Ovary (tissue), 9 donors: ENCODE data around the gene IMPA2. TPM values are rescaled to one million over a fixed set of nuclear protein-coding genes. Genes with fewer than 3 reads are reported as not detected.
"Not testable (repeated sequence)": the region's sequence is repeated elsewhere in the genome, so short reads cannot be mapped to it uniquely, and the experiment has no call there.

Source experiments
- DNase-seq, 5 donors: peaks; one replicate each; pipeline ENCODE4 v3.0.0-alpha.2; 2019 to 2020
- H3K27ac ChIP-seq, 2 donors: fragments of 200-600 bp; one replicate each; pipeline versions ENCODE4 v1.5.1 to v1.8.0; 2019 to 2022
- H3K27me3 ChIP-seq: fragments of 200-600 bp; one replicate; pipeline ENCODE4 v1.8.0; 2022
- H3K36me3 ChIP-seq: fragments of 200-600 bp; sonication (generic); one replicate; pipeline ENCODE4 v1.5.1; 2019
- H3K4me1 ChIP-seq: one replicate; pipeline ENCODE4 v1.8.1; 2013; ENCODE audit warnings: mild to moderate bottlenecking, moderate library complexity; ENCODE audit not compliant: insufficient read depth
- H3K4me3 ChIP-seq: fragments of 200-600 bp; sonication (generic); one replicate; pipeline ENCODE4 v1.5.1; 2017
- H3K9me3 ChIP-seq, 2 donors: fragments of 200-600 bp in 1 of 2; sonication (generic) in 1 of 2; one replicate each; pipeline versions ENCODE4 v1.5.1 to v1.8.1; 2013 to 2019; ENCODE audit warnings: mild to moderate bottlenecking in 1 of 2, moderate library complexity in 1 of 2
- CTCF ChIP-seq, 3 donors: fragments of 450-650 bp in 2 of 3; fragments of 200-600 bp in 1 of 3; IDR thresholded peaks; one replicate each; pipeline versions ENCODE4 v1.5.1 to v1.8.0; 2016 to 2022; ENCODE audit warnings: antibody characterized with exemption in 3 of 3, mild to moderate bottlenecking in 1 of 3
- EP300 ChIP-seq: sonication (generic); formaldehyde crosslinking; IDR thresholded peaks from one replicate; pipeline ENCODE4 v1.6.1; 2017; ENCODE audit warnings: antibody characterized with exemption
- POLR2A ChIP-seq: fragments of 450-650 bp; IDR thresholded peaks from one replicate; pipeline ENCODE4 v1.6.1; 2017; ENCODE audit warnings: antibody characterized with exemption, mild to moderate bottlenecking, moderate library complexity
- WGBS, 3 donors: extraction: QIAGEN DNeasy Blood & Tissue Kit in 1 of 3; methylation state at CpG; one replicate each; pipeline versions ENCODE4 v1.1.5 to v1.1.7; 2013 to 2017; 5-methylcytosine and 5-hydroxymethylcytosine counted together
- intact Hi-C, 4 donors: fragments of 100-400 bp; cut with DNase I; formaldehyde crosslinking; loops; one replicate each; pipeline versions ENCODE4 v1.11.0 to v1.15.1; 2022 to 2023
- polyA plus RNA-seq, 2 donors: library from polyadenylated mRNA; stranded (reverse); fragments of 200-250 nt in 1 of 2; fragments of 350-450 nt in 1 of 2; fragmentation: Illumina TruSeq in 1 of 2; extraction: RNeasy Lipid Tissue Mini Kit (QIAGEN cat#74804) in 1 of 2; gene quantifications; one replicate each; pipeline ENCODE4 v1.2.3, GENCODE V29; 2013 to 2014
- total RNA-seq, 7 donors: library from RNA; depleted of rRNA in 2 of 7; stranded (reverse); fragments of >200 nt in 2 of 7; fragmentation: NEBNext Ultra II Directional in 3 of 7; extraction: Animal tissue kit (Norgen Biotek cat#: 25700) in 3 of 7; gene quantifications; one replicate each; pipeline versions ENCODE4 v1.1.0 to v1.2.4, GENCODE V29; 2016 to 2023
- donor health status: DM: no; HTN: no; CAD: no; lungs with moderate emphysema.
- donor health status: DM: no; HTN: no; CAD: no.
- donor health status: Bipolar disorder and iron deficiency.
- donor health status: DM: yes; HTN: yes; CAD: no.
- donor health status: DM: no; HTN: no; CAD: no.
- donor health status: DM: yes; HTN: yes; CAD: no.

IMPA2 gene
- total and polyA plus RNA-seq, 9 donors = 15.4 to 33.5 (median 21.1) TPM

DNA sequence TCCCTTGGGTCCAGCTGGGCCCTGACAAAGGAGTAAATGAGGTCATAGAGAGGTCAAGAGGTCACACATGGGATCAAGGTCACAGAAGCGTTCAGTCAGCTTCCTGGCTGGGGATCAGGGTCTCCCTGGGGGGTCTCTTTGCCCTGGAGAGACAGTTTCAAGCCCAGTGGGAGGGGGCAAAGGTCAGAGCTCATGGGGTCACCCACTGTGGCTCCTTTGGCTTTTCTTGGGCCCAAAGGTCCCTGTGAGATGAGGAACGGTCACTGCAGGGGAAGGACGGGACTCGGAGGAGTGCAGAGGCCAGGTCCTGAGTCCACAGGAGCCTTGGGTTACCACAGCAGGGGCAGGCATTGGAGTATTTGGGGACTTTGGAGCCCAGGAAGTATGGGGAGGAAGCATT is 81.7 kb downstream of the IMPA2 start:
- no peak overlapping the region for H3K4me3 ChIP-seq
- intact Hi-C loops = no loop called here
- TF ChIP-seq POLR2A = no peak
- TF ChIP-seq CTCF (IDR thresholded peaks at IDR 0.05) = no peak
- TF ChIP-seq EP300 = no peak
- 48 to 88% (median 69%) methylated on average over 4 of the region's 4 CpGs for WGBS, 3 donors
- H3K9me3 ChIP-seq = no peaks in the 10 kb centered on the region
- H3K4me1 ChIP-seq = no peaks in the 10 kb centered on the region
- no peak overlapping the region for H3K27ac ChIP-seq
- no peaks in the 10 kb centered on the region for H3K27me3 ChIP-seq
- no peaks in the 10 kb centered on the region for H3K36me3 ChIP-seq
- DNase-seq = peak in 1 of 5 donors; percentile 7

GRCh38 chr18:12064086-12064763 is 82.9 kb downstream of the IMPA2 start:
- 90 to 95% (median 90%) methylated on average over 6 to 7 of the region's 7 CpGs for WGBS, 3 donors
- intact Hi-C loops = no loop called here
- no peaks in the 10 kb centered on the region for H3K9me3 ChIP-seq
- no peak for TF ChIP-seq EP300
- no peaks in the 10 kb centered on the region for H3K4me1 ChIP-seq
- H3K4me3 ChIP-seq = no peak overlapping the region
- H3K27me3 ChIP-seq = no peaks in the 10 kb centered on the region
- H3K27ac ChIP-seq = no peak overlapping the region
- H3K36me3 ChIP-seq = no peaks in the 10 kb centered on the region
- no peak for DNase-seq

DNA sequence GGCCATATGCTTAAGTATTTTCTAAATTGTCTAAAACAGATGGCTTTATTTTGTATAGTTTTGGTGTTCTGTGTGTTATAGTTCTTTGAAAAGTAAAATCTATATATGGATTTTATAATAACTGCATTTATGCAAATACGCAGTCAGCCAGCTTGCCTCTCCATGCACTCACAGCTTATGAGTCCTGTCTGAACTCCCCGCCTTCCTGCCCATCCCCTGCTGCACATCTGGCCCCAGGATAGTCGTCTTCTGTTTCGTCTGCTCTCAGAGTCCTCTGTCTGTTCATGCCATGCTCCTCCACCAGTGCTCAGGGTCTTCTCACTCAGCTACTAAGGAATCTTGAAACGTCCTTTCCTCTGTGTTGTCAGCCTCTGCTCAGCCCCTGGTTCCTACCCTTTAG is 84.1 kb downstream of the IMPA2 start:
- Histone ChIP-seq H3K36me3 (no peaks in the 10 kb centered on the region), H3K4me3 (no peak overlapping the region), H3K27me3 (no peaks in the 10 kb centered on the region), H3K4me1 (no peaks in the 10 kb centered on the region), H3K27ac (no peak overlapping the region), H3K9me3 (no peaks in the 10 kb centered on the region)
- intact Hi-C loops = no loop called here
- no peak for TF ChIP-seq EP300
- TF ChIP-seq CTCF (IDR thresholded peaks at IDR 0.05) = no peak
- TF ChIP-seq POLR2A = no peak
- no peak for DNase-seq
- 65 to 78% (median 70%) methylated on average over 5 of the region's 5 CpGs for WGBS, 3 donors

DNA sequence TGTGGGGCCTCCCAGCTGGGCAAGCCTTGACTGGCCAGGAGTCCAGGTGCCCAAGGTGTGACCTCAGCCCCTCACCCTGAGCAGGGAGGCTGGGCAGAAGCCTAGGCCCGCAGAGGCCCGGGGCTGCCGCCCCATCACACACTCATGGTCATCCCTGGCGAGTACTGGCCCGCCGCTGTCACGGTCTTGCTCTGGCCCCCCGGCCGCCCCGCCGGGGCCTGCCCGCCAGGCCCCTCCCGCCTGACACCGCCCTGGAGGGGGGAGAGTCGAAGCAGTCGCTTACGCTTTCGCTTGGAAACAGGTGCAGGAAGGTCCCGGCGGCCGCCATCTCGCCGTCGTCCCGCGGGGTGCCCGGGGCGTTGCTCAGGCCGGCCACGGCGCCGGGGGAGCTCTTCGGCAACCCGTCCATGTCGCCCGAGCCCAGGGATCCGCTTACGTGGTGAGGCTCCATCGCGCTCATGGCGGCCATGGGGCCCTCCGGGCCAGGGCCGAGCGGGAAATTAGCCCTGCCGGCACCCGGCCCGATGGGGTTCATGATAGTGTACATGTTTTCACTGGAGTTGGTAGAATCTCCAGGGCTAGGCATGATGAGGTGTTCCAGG is 85.7 kb downstream of the IMPA2 start:
- intact Hi-C loops = no loop called here
- no peak overlapping the region for H3K4me3 ChIP-seq
- 97% methylated on average over 42 to 47 of the region's 47 CpGs for WGBS, 3 donors

GRCh38 chr18:12067671-12068070 is 86.4 kb downstream of the IMPA2 start:
- Histone ChIP-seq H3K4me1 (no peaks in the 10 kb centered on the region), H3K27me3 (no peaks in the 10 kb centered on the region), H3K36me3 (no peaks in the 10 kb centered on the region), H3K27ac (no peak overlapping the region), H3K4me3 (no peak overlapping the region), H3K9me3 (no peaks in the 10 kb centered on the region)
- WGBS, 3 donors = 93 to 96% (median 96%) methylated on average over 25 to 26 of the region's 26 CpGs
- TF ChIP-seq CTCF (IDR thresholded peaks at IDR 0.05) (no peak), POLR2A (no peak), EP300 (no peak)
- intact Hi-C loops = no loop called here
- peak in 2 of 5 donors; percentile 10 to 13 for DNase-seq

More for the DNA sequence above, 85.7 kb downstream of the IMPA2 start:
- Histone ChIP-seq H3K4me1 (no peaks in the 10 kb centered on the region), H3K9me3 (no peaks in the 10 kb centered on the region), H3K27ac (no peak overlapping the region), H3K27me3 (no peaks in the 10 kb centered on the region), H3K36me3 (no peaks in the 10 kb centered on the region)
- TF ChIP-seq EP300 = no peak
- DNase-seq = peak in 1 of 5 donors; percentile 10

- H3K4me3 ChIP-seq, H3K9me3 ChIP-seq, H3K27ac ChIP-seq, H3K4me1 ChIP-seq, H3K27me3 ChIP-seq, H3K36me3 ChIP-seq, intact Hi-C loops: not testable (repeated sequence)
- peak in 1 of 5 donors; percentile 23 for DNase-seq
- WGBS, 3 donors = 77 to 83% (median 81%) methylated on average over 44 of the region's 44 CpGs
Observed at GRCh38 chr18:12068316-12068949, 87.1 kb downstream of the IMPA2 start.
